Osteocyte (in vitro differentiated cells): ENCODE measurements around the gene MACC1. TPM values are rescaled to one million over a fixed set of nuclear protein-coding genes. Genes with fewer than 3 reads are reported as not detected.

ENCODE experiments used
- DNase-seq: peaks from one replicate; pipeline ENCODE4 v3.0.0; 2021; ENCODE audit warnings: mixed read lengths; ENCODE audit not compliant: unreplicated experiment; ENCODE audit errors: extremely low spot score
- H3K27ac Mint-ChIP-seq: one replicate; pipeline ENCODE4 v1.8.0; 2021; ENCODE audit warnings: mild to moderate bottlenecking, mixed read lengths; ENCODE audit not compliant: unreplicated experiment
- H3K27me3 Mint-ChIP-seq: one replicate; pipeline ENCODE4 v1.8.0; 2021; ENCODE audit warnings: mixed read lengths; ENCODE audit not compliant: unreplicated experiment
- H3K36me3 Mint-ChIP-seq: one replicate; pipeline ENCODE4 v1.8.0; 2021; ENCODE audit warnings: mixed read lengths; ENCODE audit not compliant: unreplicated experiment
- H3K4me1 Mint-ChIP-seq: one replicate; pipeline ENCODE4 v1.8.0; 2021; ENCODE audit warnings: mixed read lengths; ENCODE audit not compliant: unreplicated experiment
- H3K4me3 Mint-ChIP-seq: one replicate; pipeline ENCODE4 v1.8.0; 2021; ENCODE audit warnings: mild to moderate bottlenecking, moderate library complexity, mixed read lengths; ENCODE audit not compliant: unreplicated experiment
- H3K9me3 Mint-ChIP-seq: one replicate; pipeline ENCODE4 v1.8.0; 2021; ENCODE audit warnings: mixed read lengths; ENCODE audit not compliant: unreplicated experiment
- total RNA-seq: library from RNA; stranded (reverse); gene quantifications from 2 replicates; pipeline ENCODE4 v1.2.1, GENCODE V29; 2021
- TF ChIP-seq, protein P1 (sequence below): fragments of 200-600 bp; sonication (generic); IDR thresholded peaks from 2 replicates; pipeline ENCODE4 v1.5.0; 2021; ENCODE audit warnings: antibody characterized with exemption, mild to moderate bottlenecking, moderate library complexity

MACC1 gene
- total RNA-seq, 1 donor from 2014 or later = not detected

DNA sequence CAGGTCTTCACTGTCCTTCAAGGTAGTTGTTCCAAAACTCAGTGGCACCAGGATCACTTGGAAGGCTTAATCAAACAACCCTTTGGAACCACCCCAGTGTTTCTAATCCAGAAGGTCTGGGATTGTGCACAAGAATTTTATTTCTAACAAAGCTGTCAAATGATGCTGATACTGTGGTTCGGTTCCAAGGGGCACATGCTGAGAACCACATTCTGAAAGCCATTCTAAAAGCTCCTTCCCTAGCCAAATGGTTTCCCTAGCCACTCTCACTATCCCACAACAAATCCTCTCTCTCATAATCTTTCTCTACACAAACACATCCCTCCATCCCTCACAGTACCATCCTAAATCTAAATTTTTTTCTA, 52.1 kb downstream of the MACC1 start:
- DNase-seq = no peak
- no peaks in the 10 kb centered on the region for H3K36me3 Mint-ChIP-seq
- TF ChIP-seq, protein P1, sequence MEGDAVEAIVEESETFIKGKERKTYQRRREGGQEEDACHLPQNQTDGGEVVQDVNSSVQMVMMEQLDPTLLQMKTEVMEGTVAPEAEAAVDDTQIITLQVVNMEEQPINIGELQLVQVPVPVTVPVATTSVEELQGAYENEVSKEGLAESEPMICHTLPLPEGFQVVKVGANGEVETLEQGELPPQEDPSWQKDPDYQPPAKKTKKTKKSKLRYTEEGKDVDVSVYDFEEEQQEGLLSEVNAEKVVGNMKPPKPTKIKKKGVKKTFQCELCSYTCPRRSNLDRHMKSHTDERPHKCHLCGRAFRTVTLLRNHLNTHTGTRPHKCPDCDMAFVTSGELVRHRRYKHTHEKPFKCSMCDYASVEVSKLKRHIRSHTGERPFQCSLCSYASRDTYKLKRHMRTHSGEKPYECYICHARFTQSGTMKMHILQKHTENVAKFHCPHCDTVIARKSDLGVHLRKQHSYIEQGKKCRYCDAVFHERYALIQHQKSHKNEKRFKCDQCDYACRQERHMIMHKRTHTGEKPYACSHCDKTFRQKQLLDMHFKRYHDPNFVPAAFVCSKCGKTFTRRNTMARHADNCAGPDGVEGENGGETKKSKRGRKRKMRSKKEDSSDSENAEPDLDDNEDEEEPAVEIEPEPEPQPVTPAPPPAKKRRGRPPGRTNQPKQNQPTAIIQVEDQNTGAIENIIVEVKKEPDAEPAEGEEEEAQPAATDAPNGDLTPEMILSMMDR = no peak
- no peak overlapping the region for H3K27ac Mint-ChIP-seq
- H3K4me3 Mint-ChIP-seq = no peak overlapping the region
- no peaks in the 10 kb centered on the region for H3K4me1 Mint-ChIP-seq
- peaks cover 2% of the 10 kb centered on the region for H3K27me3 Mint-ChIP-seq
- H3K9me3 Mint-ChIP-seq = peaks cover 5% of the 10 kb centered on the region

- DNase-seq = no peak
- H3K4me3 Mint-ChIP-seq = no peak overlapping the region
- H3K27ac Mint-ChIP-seq = no peak overlapping the region
- H3K4me1 Mint-ChIP-seq = no peaks in the 10 kb centered on the region
- TF ChIP-seq, protein P1 = no peak
- peaks cover 5% of the 10 kb centered on the region for H3K9me3 Mint-ChIP-seq
- H3K27me3 Mint-ChIP-seq = peaks cover 4% of the 10 kb centered on the region
- H3K36me3 Mint-ChIP-seq = no peaks in the 10 kb centered on the region
These were observed 52.6 kb downstream of the MACC1 start for GRCh38 chr7:20164425-20165145.

- Mint-ChIP-seq H3K9me3 (peaks cover 5% of the 10 kb centered on the region), H3K4me3 (no peak overlapping the region), H3K27me3 (peaks cover 5% of the 10 kb centered on the region), H3K36me3 (no peaks in the 10 kb centered on the region), H3K4me1 (no peaks in the 10 kb centered on the region), H3K27ac (no peak overlapping the region)
- no peak for DNase-seq
- TF ChIP-seq, protein P1 = no peak
These were observed 54.5 kb downstream of the MACC1 start for GRCh38 chr7:20162665-20163064.

- Mint-ChIP-seq H3K4me1 (no peaks in the 10 kb centered on the region), H3K36me3 (no peaks in the 10 kb centered on the region), H3K9me3 (no peaks in the 10 kb centered on the region), H3K27me3 (peaks cover 5% of the 10 kb centered on the region), H3K4me3 (no peak overlapping the region), H3K27ac (no peak overlapping the region)
- DNase-seq = no peak
- TF ChIP-seq, protein P1 = no peak
These were observed 57.9 kb downstream of the MACC1 start for GRCh38 chr7:20159226-20159747.

- Mint-ChIP-seq H3K27me3 (peaks cover 5% of the 10 kb centered on the region), H3K4me1 (no peaks in the 10 kb centered on the region), H3K9me3 (no peaks in the 10 kb centered on the region), H3K36me3 (no peaks in the 10 kb centered on the region), H3K4me3 (no peak overlapping the region), H3K27ac (no peak overlapping the region)
- DNase-seq = no peak
- TF ChIP-seq, protein P1 = peak; percentile 52
These were observed 58.5 kb downstream of the MACC1 start for GRCh38 chr7:20158684-20159083.
